Neural progenitor cell (in vitro differentiated cells): ENCODE data around the gene DYNC1I2. TPM values are rescaled to one million over a fixed set of nuclear protein-coding genes. Genes with fewer than 3 reads are reported as not detected.

Source experiments
- DNase-seq: peaks from one replicate; pipeline ENCODE4 v3.0.0-alpha.2; 2016; ENCODE audit warnings: low spot score
- H2AFZ ChIP-seq: fragments of 200-600 bp; sonication (generic); replicated peaks from 2 replicates; pipeline ENCODE4 v1.6.1; 2016; ENCODE audit warnings: antibody characterized with exemption
- H3F3A ChIP-seq: fragments of 200-600 bp; sonication (generic); 2 replicates; pipeline ENCODE4 v1.6.1; 2016; ENCODE audit warnings: antibody characterized with exemption, low read depth
- H3K27ac ChIP-seq: fragments of 200-600 bp; sonication (generic); 2 replicates; pipeline ENCODE4 v1.5.1; 2016; ENCODE audit warnings: mild to moderate bottlenecking
- H3K27me3 ChIP-seq: fragments of 200-600 bp; sonication (generic); 2 replicates; pipeline ENCODE4 v1.6.1; 2016; ENCODE audit warnings: mild to moderate bottlenecking, moderate library complexity
- H3K36me3 ChIP-seq: fragments of 200-600 bp; sonication (generic); 2 replicates; pipeline ENCODE4 v1.5.1; 2016
- H3K4me1 ChIP-seq: fragments of 200-600 bp; sonication (generic); 2 replicates; pipeline ENCODE4 v1.6.1; 2016; ENCODE audit warnings: mixed run types
- H3K4me2 ChIP-seq: fragments of 200-600 bp; sonication (generic); 2 replicates; pipeline ENCODE4 v1.6.1; 2016
- H3K4me3 ChIP-seq: fragments of 200-600 bp; sonication (generic); 2 replicates; pipeline ENCODE4 v1.5.1; 2016
- H3K79me2 ChIP-seq: fragments of 200-600 bp; sonication (generic); 2 replicates; pipeline ENCODE4 v1.6.1; 2016; ENCODE audit warnings: low read depth
- H3K9ac ChIP-seq: fragments of 200-600 bp; sonication (generic); 2 replicates; pipeline ENCODE4 v1.6.1; 2016
- H3K9me3 ChIP-seq: fragments of 200-600 bp; sonication (generic); 2 replicates; pipeline ENCODE4 v1.5.1; 2016; ENCODE audit warnings: low read depth
- H4K20me1 ChIP-seq: fragments of 200-600 bp; sonication (generic); 2 replicates; pipeline ENCODE4 v1.6.1; 2016; ENCODE audit warnings: low read depth
- H3K27ac Mint-ChIP-seq: 3 replicates; pipeline ENCODE4 v1.8.0; 2021; ENCODE audit warnings: mixed read lengths
- H3K27me3 Mint-ChIP-seq: 2 replicates; pipeline ENCODE4 v1.8.0; 2022; ENCODE audit warnings: low read depth, mild to moderate bottlenecking, inconsistent platforms, moderate library complexity, mixed read lengths; ENCODE audit not compliant: insufficient read depth
- H3K36me3 Mint-ChIP-seq: 3 replicates; pipeline ENCODE4 v1.8.0; 2021; ENCODE audit warnings: mixed read lengths
- H3K4me1 Mint-ChIP-seq: 3 replicates; pipeline ENCODE4 v1.8.0; 2021; ENCODE audit warnings: mixed read lengths
- H3K4me3 Mint-ChIP-seq: 3 replicates; pipeline ENCODE4 v1.8.0; 2021; ENCODE audit warnings: mild to moderate bottlenecking, moderate library complexity, mixed read lengths
- H3K9me3 Mint-ChIP-seq: 3 replicates; pipeline ENCODE4 v1.8.0; 2020; ENCODE audit warnings: mixed read lengths
- CTCF ChIP-seq: fragments of 200-600 bp; sonication (generic); IDR thresholded peaks from 2 replicates; pipeline ENCODE4 v1.5.1; 2017; ENCODE audit warnings: antibody characterized with exemption, mild to moderate bottlenecking
- EZH2 ChIP-seq: fragments of 200-600 bp; sonication (generic); IDR thresholded peaks from 2 replicates; pipeline ENCODE4 v1.6.1; 2017; ENCODE audit warnings: antibody characterized with exemption, mild to moderate bottlenecking, moderate library complexity
- EZH2phosphoT487 ChIP-seq: fragments of 200-600 bp; sonication (generic); IDR thresholded peaks from 2 replicates; pipeline ENCODE4 v1.6.1; 2017; ENCODE audit warnings: antibody characterized with exemption
- total RNA-seq: library from RNA; depleted of rRNA; stranded (reverse); fragments of >200 nt; gene quantifications from 2 replicates; pipeline ENCODE4 v1.2.3, GENCODE V29; 2015; ENCODE audit warnings: low replicate concordance

Gene DYNC1I2
- total RNA-seq, 1 donor from 2014 or later: 174 TPM

GRCh38 chr2:171655586-171655985, 31.7 kb upstream of the DYNC1I2 start:
- Mint-ChIP-seq H3K4me3 (no peak overlapping the region), H3K27ac (no peak overlapping the region), H3K36me3 (no peaks in the 10 kb centered on the region), H3K9me3 (peaks cover 12% of the 10 kb centered on the region), H3K4me1 (no peaks in the 10 kb centered on the region), H3K27me3 (peaks cover 6% of the 10 kb centered on the region)
- H3K4me3 ChIP-seq: no peak overlapping the region
- no peaks in the 10 kb centered on the region for H4K20me1 ChIP-seq
- no peaks in the 10 kb centered on the region for H3K36me3 ChIP-seq
- DNase-seq: no peak
- H3K27me3 ChIP-seq: no peaks in the 10 kb centered on the region
- no peak overlapping the region for H3K27ac ChIP-seq
- H3K79me2 ChIP-seq: no peaks in the 10 kb centered on the region
- H3K9ac ChIP-seq: no peak overlapping the region
- no peak overlapping the region for H3K4me2 ChIP-seq
- TF ChIP-seq CTCF: no peak
- TF ChIP-seq EZH2phosphoT487: no peak
- no peak for TF ChIP-seq EZH2
- no peak overlapping the region for H2AFZ ChIP-seq
- no peaks in the 10 kb centered on the region for H3K9me3 ChIP-seq
- H3F3A ChIP-seq: no peaks in the 10 kb centered on the region
- no peaks in the 10 kb centered on the region for H3K4me1 ChIP-seq

GRCh38 chr2:171667041-171667440, 20.2 kb upstream of the DYNC1I2 start:
- Mint-ChIP-seq H3K4me3 (no peak overlapping the region), H3K9me3 (no peaks in the 10 kb centered on the region), H3K27me3 (no peaks in the 10 kb centered on the region), H3K27ac (no peak overlapping the region), H3K4me1 (peaks cover 20% of the 10 kb centered on the region), H3K36me3 (no peaks in the 10 kb centered on the region)
- no peaks in the 10 kb centered on the region for H4K20me1 ChIP-seq
- no peaks in the 10 kb centered on the region for H3F3A ChIP-seq
- no peak overlapping the region for H2AFZ ChIP-seq
- no peaks in the 10 kb centered on the region for H3K79me2 ChIP-seq
- no peaks in the 10 kb centered on the region for H3K9me3 ChIP-seq
- DNase-seq: no peak
- H3K36me3 ChIP-seq: no peaks in the 10 kb centered on the region
- H3K4me1 ChIP-seq: peaks cover 34% of the 10 kb centered on the region
- no peak for TF ChIP-seq CTCF
- no peak for TF ChIP-seq EZH2phosphoT487
- no peak for TF ChIP-seq EZH2
- no peak overlapping the region for H3K9ac ChIP-seq
- H3K27ac ChIP-seq: no peak overlapping the region
- no peak overlapping the region for H3K4me3 ChIP-seq
- H3K27me3 ChIP-seq: no peaks in the 10 kb centered on the region
- H3K4me2 ChIP-seq: no peak overlapping the region

GRCh38 chr2:171668183-171668582, 19.1 kb upstream of the DYNC1I2 start:
- no peaks in the 10 kb centered on the region for H3K27me3 ChIP-seq
- no peak overlapping the region for H3K27ac Mint-ChIP-seq
- no peak overlapping the region for H3K4me3 Mint-ChIP-seq
- peaks cover 33% of the 10 kb centered on the region for H3K4me1 ChIP-seq
- no peak overlapping the region for H2AFZ ChIP-seq
- H3K36me3 Mint-ChIP-seq: no peaks in the 10 kb centered on the region
- no peaks in the 10 kb centered on the region for H3F3A ChIP-seq
- H3K79me2 ChIP-seq: no peaks in the 10 kb centered on the region
- H3K9me3 Mint-ChIP-seq: no peaks in the 10 kb centered on the region
- H3K36me3 ChIP-seq: no peaks in the 10 kb centered on the region
- no peak for DNase-seq
- H3K9me3 ChIP-seq: no peaks in the 10 kb centered on the region
- peak overlapping the region; percentile 7 for H3K4me2 ChIP-seq
- no peaks in the 10 kb centered on the region for H4K20me1 ChIP-seq
- no peaks in the 10 kb centered on the region for H3K27me3 Mint-ChIP-seq
- H3K4me1 Mint-ChIP-seq: peaks cover 16% of the 10 kb centered on the region
- no peak for TF ChIP-seq CTCF
- no peak for TF ChIP-seq EZH2phosphoT487
- TF ChIP-seq EZH2: no peak
- H3K4me3 ChIP-seq: no peak overlapping the region
- no peak overlapping the region for H3K9ac ChIP-seq
- no peak overlapping the region for H3K27ac ChIP-seq
